Neural cell (in vitro differentiated cells): ENCODE data around the gene ISG15. TPM values are rescaled to one million over a fixed set of nuclear protein-coding genes. Genes with fewer than 3 reads are reported as not detected.

Source experiments
- H2AFZ ChIP-seq: fragments of 200-600, 300-800 bp; sonication (generic), shearing (Covaris generic); 2 replicates; pipeline ENCODE4 v1.6.0; 2014; ENCODE audit warnings: low read depth, mild to moderate bottlenecking, antibody characterized with exemption, low read length, moderate library complexity
- H3F3A ChIP-seq: fragments of 200-600 bp; shearing (Covaris generic); 2 replicates; pipeline ENCODE4 v1.6.1; 2016; ENCODE audit warnings: mild to moderate bottlenecking, moderate library complexity, mixed read lengths, antibody characterized with exemption, low read length; ENCODE audit not compliant: insufficient read depth, poor library complexity, severe bottlenecking
- H3K27ac ChIP-seq: fragments of 200-600, 300-800 bp; sonication (generic), shearing (Covaris generic); 2 replicates; pipeline ENCODE4 v1.5.1; 2014; ENCODE audit warnings: mild to moderate bottlenecking, low read length, moderate library complexity
- H3K27me3 ChIP-seq: fragments of 300-800, 200-600 bp; sonication (generic), shearing (Covaris generic); 2 replicates; pipeline ENCODE4 v1.6.0; 2014; ENCODE audit warnings: mild to moderate bottlenecking, low read depth, low read length, moderate library complexity; ENCODE audit not compliant: insufficient read depth
- H3K36me3 ChIP-seq: fragments of 300-800, 200-600 bp; sonication (generic), shearing (Covaris generic); 2 replicates; pipeline ENCODE4 v1.5.1; 2014; ENCODE audit warnings: mild to moderate bottlenecking, antibody characterized with exemption, low read length, moderate library complexity; ENCODE audit not compliant: insufficient read depth
- H3K4me2 ChIP-seq: fragments of 300-800, 200-600 bp; sonication (generic), shearing (Covaris generic); 2 replicates; pipeline ENCODE4 v1.6.0; 2014; ENCODE audit warnings: mild to moderate bottlenecking, low read length
- H3K4me3 ChIP-seq: fragments of 300-800, 200-600 bp; sonication (generic), shearing (Covaris generic); 2 replicates; pipeline ENCODE4 v1.5.1; 2014; ENCODE audit warnings: mild to moderate bottlenecking, low read length, moderate library complexity
- H3K79me2 ChIP-seq: fragments of 200-600 bp; shearing (Covaris generic); replicated peaks from 2 replicates; pipeline ENCODE4 v1.6.0; 2014; ENCODE audit warnings: mild to moderate bottlenecking, low read length, moderate library complexity; ENCODE audit not compliant: insufficient read depth
- H3K9ac ChIP-seq: fragments of 300-800, 200-600 bp; sonication (generic), shearing (Covaris generic); 2 replicates; pipeline ENCODE4 v1.6.1; 2016; ENCODE audit warnings: mild to moderate bottlenecking, low read length, mixed read lengths
- H3K9me2 ChIP-seq: fragments of 200-600 bp; shearing (Covaris generic); 2 replicates; pipeline ENCODE4 v1.6.1; 2016; ENCODE audit warnings: mild to moderate bottlenecking, low read length, mixed read lengths; ENCODE audit not compliant: insufficient read depth
- H3K9me3 ChIP-seq: fragments of 200-600, 300-800 bp; sonication (generic), shearing (Covaris generic); 2 replicates; pipeline ENCODE4 v1.6.1; 2016; ENCODE audit warnings: mild to moderate bottlenecking, mixed run types, low read length, moderate library complexity, mixed read lengths
- H4K20me1 ChIP-seq: fragments of 200-600 bp; shearing (Covaris generic); 2 replicates; pipeline ENCODE4 v1.6.1; 2016; ENCODE audit warnings: mild to moderate bottlenecking, mixed run types; ENCODE audit not compliant: insufficient read depth
- EP300 ChIP-seq: fragments of 450-650 bp; conservative IDR thresholded peaks from 2 replicates; pipeline ENCODE4 v1.6.1; 2014; ENCODE audit warnings: antibody characterized with exemption, mild to moderate bottlenecking, moderate library complexity; ENCODE audit not compliant: poor library complexity, severe bottlenecking
- EZH2 ChIP-seq: fragments of 200-600, 300-800 bp; shearing (Covaris generic), sonication (generic); IDR thresholded peaks from 2 replicates; pipeline ENCODE4 v1.6.1; 2014; ENCODE audit warnings: antibody characterized with exemption, low read length, borderline replicate concordance, mild to moderate bottlenecking; ENCODE audit not compliant: insufficient read depth, poor library complexity, severe bottlenecking
- MXI1 ChIP-seq: fragments of 450-650 bp; conservative IDR thresholded peaks from 2 replicates; pipeline ENCODE4 v1.6.1; 2014; ENCODE audit warnings: antibody characterized with exemption, mild to moderate bottlenecking; ENCODE audit not compliant: poor library complexity, severe bottlenecking
- POLR2AphosphoS5 ChIP-seq: IDR thresholded peaks from 2 replicates; pipeline ENCODE4 v1.6.1; 2012
- RAD21 ChIP-seq: fragments of 450-650 bp; conservative IDR thresholded peaks from 2 replicates; pipeline ENCODE4 v1.6.1; 2014; ENCODE audit warnings: antibody characterized with exemption, mild to moderate bottlenecking, moderate library complexity
- SMC3 ChIP-seq: fragments of 450-650 bp; conservative IDR thresholded peaks from 2 replicates; pipeline ENCODE4 v1.6.1; 2014; ENCODE audit warnings: antibody characterized with exemption, mild to moderate bottlenecking, moderate library complexity; ENCODE audit not compliant: poor library complexity
- TAF1 ChIP-seq: IDR thresholded peaks from 2 replicates; pipeline ENCODE4 v1.6.1; 2012; ENCODE audit warnings: low read depth
- polyA plus RNA-seq: library from polyadenylated mRNA; depleted of rRNA; stranded (reverse); fragments of >200 nt; gene quantifications from 2 replicates; pipeline ENCODE4 v1.2.3, GENCODE V29; 2014
- TF ChIP-seq, protein P1 (sequence below): fragments of 450-650 bp; IDR thresholded peaks from 2 replicates; pipeline ENCODE4 v1.5.1; 2014; ENCODE audit warnings: antibody characterized with exemption, mild to moderate bottlenecking, moderate library complexity; ENCODE audit not compliant: poor library complexity, severe bottlenecking
- TF ChIP-seq, protein P2 (sequence below): IDR thresholded peaks from 2 replicates; pipeline ENCODE4 v1.6.1; 2012; ENCODE audit warnings: borderline replicate concordance

Gene ISG15
- polyA plus RNA-seq, 1 donor from 2014 or later = 8.0 TPM

DNA sequence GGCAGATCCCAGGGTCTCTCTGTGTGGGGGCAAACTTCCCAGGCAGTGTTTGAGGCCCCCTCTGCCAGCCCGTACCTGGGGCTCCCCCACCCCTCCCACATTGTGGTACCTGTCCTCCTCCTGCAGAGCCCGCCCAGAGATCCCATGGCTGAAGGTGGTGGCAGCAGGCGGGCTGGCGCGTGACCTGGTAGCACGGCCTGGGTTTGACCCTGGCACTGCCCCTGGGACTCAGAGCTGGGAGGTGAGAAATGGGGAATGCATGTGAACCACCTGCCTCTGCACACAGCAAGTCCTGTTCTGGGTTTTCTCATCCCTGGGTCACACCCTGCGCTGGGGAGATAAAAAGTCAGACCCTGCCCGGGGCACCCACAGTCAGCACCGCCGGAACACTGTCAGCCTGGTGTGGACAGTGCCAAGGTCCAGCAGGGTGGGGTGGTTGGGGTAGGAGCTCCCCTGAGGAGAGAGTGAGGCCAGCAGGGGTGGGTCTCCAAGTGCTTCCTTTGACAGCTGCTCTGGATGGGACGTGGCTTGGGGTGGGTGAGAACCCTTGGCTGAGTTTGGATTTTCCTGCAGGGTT lies 18.4 kb downstream of the ISG15 start:
- TF ChIP-seq TAF1 = no peak
- no peak for TF ChIP-seq SMC3
- Histone ChIP-seq H3K27ac (no peak overlapping the region), H3K9ac (no peak overlapping the region), H4K20me1 (no peaks in the 10 kb centered on the region), H3K4me2 (no peak overlapping the region), H3K36me3 (no peaks in the 10 kb centered on the region), H3K4me3 (no peak overlapping the region), H3K9me2 (no peaks in the 10 kb centered on the region), H3K27me3 (no peaks in the 10 kb centered on the region), H3F3A (no peaks in the 10 kb centered on the region), H2AFZ (no peak overlapping the region), H3K79me2 (peaks cover 4% of the 10 kb centered on the region), H3K9me3 (no peaks in the 10 kb centered on the region)

DNA sequence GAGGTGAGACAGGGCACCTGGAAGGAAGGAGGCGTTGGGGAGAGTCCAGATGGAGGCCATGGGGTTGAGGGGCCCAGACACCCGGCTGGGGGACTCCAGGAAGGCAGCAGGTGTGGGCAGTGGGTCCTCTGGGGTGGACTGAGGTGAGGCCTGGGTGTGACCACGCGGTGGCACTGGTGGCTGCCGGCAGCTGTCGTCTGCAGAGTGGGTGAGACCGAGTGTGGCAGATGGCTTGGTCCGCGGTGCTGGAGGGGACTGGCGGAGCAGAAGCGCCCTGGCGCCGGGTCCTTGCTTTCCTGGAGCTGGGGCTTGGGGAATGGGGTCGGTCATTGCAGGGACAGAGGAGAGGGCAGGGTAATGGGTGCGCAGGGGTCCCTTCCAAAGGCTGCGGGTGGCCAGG lies 19.1 kb downstream of the ISG15 start:
- Histone ChIP-seq H3K9me2 (no peaks in the 10 kb centered on the region), H3K27me3 (no peaks in the 10 kb centered on the region), H3K79me2 (peaks cover 4% of the 10 kb centered on the region), H4K20me1 (no peaks in the 10 kb centered on the region), H3K4me2 (no peak overlapping the region), H3K27ac (peak overlapping the region; percentile 55), H3K36me3 (no peaks in the 10 kb centered on the region), H3K9ac (peak overlapping the region; percentile 85), H3F3A (no peaks in the 10 kb centered on the region), H2AFZ (no peak overlapping the region), H3K4me3 (peak overlapping the region; percentile 69), H3K9me3 (no peaks in the 10 kb centered on the region)
- TF ChIP-seq SMC3 (no peak), TAF1 (no peak), RAD21 (no peak), MXI1 (no peak), EP300 (no peak), POLR2AphosphoS5 (no peak), EZH2 (no peak)
- TF ChIP-seq, protein P1, sequence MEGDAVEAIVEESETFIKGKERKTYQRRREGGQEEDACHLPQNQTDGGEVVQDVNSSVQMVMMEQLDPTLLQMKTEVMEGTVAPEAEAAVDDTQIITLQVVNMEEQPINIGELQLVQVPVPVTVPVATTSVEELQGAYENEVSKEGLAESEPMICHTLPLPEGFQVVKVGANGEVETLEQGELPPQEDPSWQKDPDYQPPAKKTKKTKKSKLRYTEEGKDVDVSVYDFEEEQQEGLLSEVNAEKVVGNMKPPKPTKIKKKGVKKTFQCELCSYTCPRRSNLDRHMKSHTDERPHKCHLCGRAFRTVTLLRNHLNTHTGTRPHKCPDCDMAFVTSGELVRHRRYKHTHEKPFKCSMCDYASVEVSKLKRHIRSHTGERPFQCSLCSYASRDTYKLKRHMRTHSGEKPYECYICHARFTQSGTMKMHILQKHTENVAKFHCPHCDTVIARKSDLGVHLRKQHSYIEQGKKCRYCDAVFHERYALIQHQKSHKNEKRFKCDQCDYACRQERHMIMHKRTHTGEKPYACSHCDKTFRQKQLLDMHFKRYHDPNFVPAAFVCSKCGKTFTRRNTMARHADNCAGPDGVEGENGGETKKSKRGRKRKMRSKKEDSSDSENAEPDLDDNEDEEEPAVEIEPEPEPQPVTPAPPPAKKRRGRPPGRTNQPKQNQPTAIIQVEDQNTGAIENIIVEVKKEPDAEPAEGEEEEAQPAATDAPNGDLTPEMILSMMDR = no peak
- TF ChIP-seq, protein P2, sequence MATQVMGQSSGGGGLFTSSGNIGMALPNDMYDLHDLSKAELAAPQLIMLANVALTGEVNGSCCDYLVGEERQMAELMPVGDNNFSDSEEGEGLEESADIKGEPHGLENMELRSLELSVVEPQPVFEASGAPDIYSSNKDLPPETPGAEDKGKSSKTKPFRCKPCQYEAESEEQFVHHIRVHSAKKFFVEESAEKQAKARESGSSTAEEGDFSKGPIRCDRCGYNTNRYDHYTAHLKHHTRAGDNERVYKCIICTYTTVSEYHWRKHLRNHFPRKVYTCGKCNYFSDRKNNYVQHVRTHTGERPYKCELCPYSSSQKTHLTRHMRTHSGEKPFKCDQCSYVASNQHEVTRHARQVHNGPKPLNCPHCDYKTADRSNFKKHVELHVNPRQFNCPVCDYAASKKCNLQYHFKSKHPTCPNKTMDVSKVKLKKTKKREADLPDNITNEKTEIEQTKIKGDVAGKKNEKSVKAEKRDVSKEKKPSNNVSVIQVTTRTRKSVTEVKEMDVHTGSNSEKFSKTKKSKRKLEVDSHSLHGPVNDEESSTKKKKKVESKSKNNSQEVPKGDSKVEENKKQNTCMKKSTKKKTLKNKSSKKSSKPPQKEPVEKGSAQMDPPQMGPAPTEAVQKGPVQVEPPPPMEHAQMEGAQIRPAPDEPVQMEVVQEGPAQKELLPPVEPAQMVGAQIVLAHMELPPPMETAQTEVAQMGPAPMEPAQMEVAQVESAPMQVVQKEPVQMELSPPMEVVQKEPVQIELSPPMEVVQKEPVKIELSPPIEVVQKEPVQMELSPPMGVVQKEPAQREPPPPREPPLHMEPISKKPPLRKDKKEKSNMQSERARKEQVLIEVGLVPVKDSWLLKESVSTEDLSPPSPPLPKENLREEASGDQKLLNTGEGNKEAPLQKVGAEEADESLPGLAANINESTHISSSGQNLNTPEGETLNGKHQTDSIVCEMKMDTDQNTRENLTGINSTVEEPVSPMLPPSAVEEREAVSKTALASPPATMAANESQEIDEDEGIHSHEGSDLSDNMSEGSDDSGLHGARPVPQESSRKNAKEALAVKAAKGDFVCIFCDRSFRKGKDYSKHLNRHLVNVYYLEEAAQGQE = no peak
